OCI-M1 (cell line): ENCODE measurements around the gene ASB16.

Source experiments
- DNase-seq: peaks from one replicate; lab custom pipeline; 2025; lab: John Stamatoyannopoulos, UW

ASB16 gene

GRCh38 chr17:44190481-44190880 is 20.0 kb downstream of the ASB16 start:
- no peak for DNase-seq

GRCh38 chr17:44191369-44191768 is 20.9 kb downstream of the ASB16 start:
- DNase-seq, result no peak

GRCh38 chr17:44191941-44192496 is 21.5 kb downstream of the ASB16 start:
- DNase-seq, result no peak

- no peak for DNase-seq
Observed at GRCh38 chr17:44192750-44193149, 22.2 kb downstream of the ASB16 start.

- no peak for DNase-seq
Observed at GRCh38 chr17:44193326-44194084, 23.0 kb downstream of the ASB16 start.

- DNase-seq, result no peak
Observed at GRCh38 chr17:44197107-44197506, 26.6 kb downstream of the ASB16 start.

- DNase-seq, result peak; percentile 91
Observed at GRCh38 chr17:44197980-44198720, 27.6 kb downstream of the ASB16 start.

- DNase-seq, result peak; percentile 77
Observed at GRCh38 chr17:44198721-44199552, 28.4 kb downstream of the ASB16 start.

- DNase-seq, result peak; percentile 99
Observed at GRCh38 chr17:44199553-44200477, 29.3 kb downstream of the ASB16 start, which contains the start of gene ATXN7L3. Gene ATXN7L3 (minus strand): TSS chr17:44199884. CDS start chr17:44198070, 1,814 bp downstream.

- DNase-seq, result no peak
Observed at GRCh38 chr17:44200478-44201155, 30.1 kb downstream of the ASB16 start.

- DNase-seq, result no peak
Observed at GRCh38 chr17:44202756-44203155, 32.3 kb downstream of the ASB16 start.

GRCh38 chr17:44203731-44204440 is 33.4 kb downstream of the ASB16 start:
- peak; percentile 91 for DNase-seq

GRCh38 chr17:44204441-44204882 is 34.0 kb downstream of the ASB16 start:
- DNase-seq, result peak; percentile 41

GRCh38 chr17:44205962-44206824 is 35.7 kb downstream of the ASB16 start:
- peak; percentile 9 for DNase-seq

- no peak for DNase-seq
Observed at GRCh38 chr17:44206825-44207155, 36.3 kb downstream of the ASB16 start.

- DNase-seq, result no peak
Observed at GRCh38 chr17:44207319-44207718, 36.8 kb downstream of the ASB16 start.

GRCh38 chr17:44207743-44208142 is 37.2 kb downstream of the ASB16 start:
- no peak for DNase-seq

- DNase-seq, result no peak
Observed at GRCh38 chr17:44209786-44210341, 39.4 kb downstream of the ASB16 start.
